GM20000 (cell line): ENCODE results near the gene HTR2B.
"Not testable (repeated sequence)": the region's sequence is repeated elsewhere in the genome, so short reads cannot be mapped to it uniquely, and the experiment has no call there.

ENCODE experiments used
- DNase-seq: peaks from one replicate; pipeline ENCODE4 v3.0.0; 2012; ENCODE audit warnings: low spot score
- CTCF ChIP-seq: IDR thresholded peaks from 2 replicates; pipeline ENCODE4 v1.5.1; 2012; ENCODE audit warnings: mild to moderate bottlenecking, control low read depth; ENCODE audit errors: extremely low read depth, missing control alignments

The HTR2B gene

DNA sequence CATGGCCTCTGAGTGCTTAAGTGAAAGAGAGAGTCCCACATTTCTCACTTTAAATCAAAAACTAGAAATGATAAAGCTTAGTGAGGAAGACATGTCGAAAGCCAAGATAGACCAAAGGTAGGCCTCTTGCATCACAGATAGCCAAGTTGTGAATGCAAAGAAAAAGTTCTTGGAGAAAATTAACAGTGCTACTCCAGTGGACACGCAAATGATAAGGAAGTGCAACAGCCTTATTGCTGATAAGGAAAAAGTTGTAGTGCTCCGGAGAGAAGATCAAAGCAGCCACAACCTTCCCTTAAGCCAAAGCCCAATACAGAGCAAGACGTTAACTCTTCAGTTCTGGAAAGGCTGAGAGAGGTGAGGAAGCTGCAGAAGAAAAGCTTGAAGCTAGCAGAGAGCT, 36.1 kb downstream of the HTR2B start:
- DNase-seq = no peak
- TF ChIP-seq CTCF = no peak

DNA sequence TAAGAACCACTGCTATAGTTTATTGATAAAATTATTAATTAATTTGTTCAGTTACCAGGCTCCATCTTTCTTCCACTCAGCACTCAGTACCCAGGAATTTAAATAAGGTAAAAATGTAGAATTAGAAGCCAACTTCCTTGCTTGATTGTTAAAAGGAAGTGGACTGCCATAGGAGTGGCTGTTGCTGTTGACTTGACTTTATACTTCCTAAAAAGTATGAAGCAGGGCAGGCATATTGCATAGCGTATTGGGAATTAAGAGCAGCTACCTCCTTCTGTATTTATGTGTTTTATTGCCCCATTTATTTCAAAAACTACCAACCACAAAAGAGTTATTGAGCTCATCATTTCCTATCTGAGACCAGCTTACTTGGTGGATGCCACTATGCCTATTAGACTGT, 40.3 kb downstream of the HTR2B start:
- TF ChIP-seq CTCF = no peak

GRCh38 chr2:231069379-231070054, 55.3 kb downstream of the HTR2B start:
- TF ChIP-seq CTCF = no peak
- no peak for DNase-seq

More for the DNA sequence above, 40.3 kb downstream of the HTR2B start:
- DNase-seq = no peak

DNA sequence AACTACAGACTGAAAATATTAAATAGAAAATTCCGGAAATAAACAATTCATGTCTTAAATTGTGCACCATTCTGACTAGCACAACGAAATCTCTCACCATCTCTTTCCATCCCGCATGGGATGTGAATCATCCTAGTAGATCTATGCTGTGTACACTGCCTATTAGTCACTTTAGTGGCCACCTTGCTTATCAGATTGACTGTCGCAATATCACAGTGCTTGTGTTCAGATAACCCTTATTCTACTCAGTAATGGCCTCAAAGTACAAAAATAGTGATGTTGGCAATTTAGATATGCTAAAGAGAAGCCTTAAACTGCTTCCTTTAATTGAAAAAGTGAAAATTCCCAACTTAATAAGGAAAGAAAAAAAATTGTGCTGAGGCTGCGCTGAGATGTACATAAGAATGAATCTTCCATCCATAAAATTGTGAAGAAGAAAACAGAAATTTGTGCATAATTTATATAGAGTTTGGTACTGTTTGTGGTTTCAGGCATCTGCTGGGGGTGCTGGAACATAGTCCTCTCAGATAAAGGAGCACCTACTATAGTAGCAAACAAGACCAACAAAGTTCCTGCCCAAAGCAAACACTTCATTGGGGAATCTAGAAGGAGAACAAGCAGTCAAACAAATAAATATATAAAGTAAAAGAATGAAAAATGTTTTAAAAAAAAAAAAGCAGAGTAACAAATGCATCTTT, 56.2 kb downstream of the HTR2B start:
- TF ChIP-seq CTCF = no peak
- DNase-seq = no peak

- not testable (repeated sequence) for DNase-seq
These were observed 57.3 kb downstream of the HTR2B start for GRCh38 chr2:231067531-231067930.

DNA sequence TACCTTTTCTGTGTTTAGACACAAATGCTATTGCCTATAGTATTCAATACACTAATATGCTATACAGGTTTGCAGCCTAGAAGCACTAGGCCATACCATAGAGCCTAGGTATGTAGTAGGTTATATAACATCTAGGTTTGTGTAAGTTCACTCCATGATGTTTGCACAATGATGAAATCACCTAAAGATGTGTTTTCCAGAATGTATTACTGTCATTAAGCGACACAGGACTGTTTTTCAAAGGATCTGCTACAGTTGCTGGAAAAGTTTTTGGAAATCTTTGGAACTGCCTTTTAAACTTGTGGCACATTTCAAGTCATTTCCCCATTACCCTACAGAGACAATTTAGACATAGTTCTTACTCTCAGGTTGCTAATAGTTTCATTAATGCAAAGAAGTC, 58.9 kb downstream of the HTR2B start:
- TF ChIP-seq CTCF = no peak
- DNase-seq = no peak

DNA sequence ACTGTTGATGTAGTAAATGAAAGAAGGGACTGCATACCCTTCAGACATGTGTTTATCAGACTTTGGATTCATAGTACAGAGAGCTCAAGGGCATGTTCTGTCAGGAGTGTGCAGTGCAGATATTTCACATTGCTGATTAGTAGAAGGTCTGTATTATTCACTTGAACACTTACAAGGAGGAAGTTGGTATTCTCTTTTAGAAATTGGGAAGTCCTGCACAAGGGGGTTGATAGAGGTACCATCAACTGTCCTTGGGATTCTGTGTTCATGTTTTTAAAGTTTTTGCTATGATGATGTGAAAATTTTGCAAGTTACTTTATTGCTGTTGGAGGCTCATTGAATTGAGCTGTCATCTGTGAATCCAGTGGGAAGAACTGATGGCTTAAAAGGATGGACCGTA, 61.5 kb downstream of the HTR2B start:
- no peak for TF ChIP-seq CTCF
- DNase-seq = no peak

DNA sequence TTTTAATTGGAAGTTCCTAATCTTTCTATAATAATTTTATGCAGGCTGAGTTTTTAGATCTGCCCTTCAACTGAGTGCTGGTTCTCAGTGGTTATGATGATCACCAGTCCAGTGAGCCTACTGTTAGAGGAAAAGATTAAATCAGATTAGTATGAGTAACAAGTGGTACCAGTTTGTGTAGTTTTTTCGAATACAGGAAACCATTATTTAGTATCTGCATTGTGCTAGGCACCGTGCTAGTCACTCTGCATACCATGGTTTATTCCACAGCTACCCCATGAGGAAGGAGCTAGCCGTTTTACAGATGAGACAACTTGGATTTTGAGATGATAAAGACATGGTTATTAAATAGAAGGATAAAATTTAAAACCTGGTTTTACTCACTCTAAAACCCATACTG, 62.1 kb downstream of the HTR2B start:
- TF ChIP-seq CTCF = no peak
- no peak for DNase-seq
